H9 (cell line): Measurements from ENCODE around the gene CTIF. TPM values are rescaled to one million over a fixed set of nuclear protein-coding genes. Genes with fewer than 3 reads are reported as not detected.

ENCODE experiments used
- DNase-seq: peaks from one replicate; pipeline ENCODE4 v3.0.0-alpha.2; 2017
- H2AFZ ChIP-seq: one replicate; pipeline ENCODE4 v1.6.1; 2013; ENCODE audit warnings: mild to moderate bottlenecking, low read length, control low read depth, moderate library complexity
- H2AK5ac ChIP-seq: 2 replicates; pipeline ENCODE4 v1.6.1; 2013; ENCODE audit warnings: low read length, control low read depth, mixed read lengths; ENCODE audit not compliant: insufficient read length
- H2BK120ac ChIP-seq: one replicate; pipeline ENCODE4 v1.6.1; 2013; ENCODE audit warnings: low read depth, mild to moderate bottlenecking, low read length, control low read depth, inconsistent platforms; ENCODE audit not compliant: poor library complexity, severe bottlenecking
- H2BK12ac ChIP-seq: 2 replicates; pipeline ENCODE4 v1.6.1; 2013; ENCODE audit warnings: low read length, control low read depth, mixed read lengths, low read depth; ENCODE audit not compliant: insufficient read length
- H2BK15ac ChIP-seq: 2 replicates; pipeline ENCODE4 v1.6.1; 2013; ENCODE audit warnings: low read depth, low read length, control low read depth
- H2BK20ac ChIP-seq: one replicate; pipeline ENCODE4 v1.6.1; 2013; ENCODE audit warnings: low read depth, mild to moderate bottlenecking, low read length, control low read depth, inconsistent platforms; ENCODE audit not compliant: poor library complexity, severe bottlenecking
- H2BK5ac ChIP-seq: 2 replicates; pipeline ENCODE4 v1.6.1; 2013; ENCODE audit warnings: low read length, control low read depth, mixed read lengths; ENCODE audit not compliant: insufficient read length
- H3K14ac ChIP-seq: 2 replicates; pipeline ENCODE4 v1.6.1; 2013; ENCODE audit warnings: low read length, control low read depth; ENCODE audit not compliant: insufficient read depth
- H3K18ac ChIP-seq: 2 replicates; pipeline ENCODE4 v1.6.1; 2013; ENCODE audit warnings: low read depth, mild to moderate bottlenecking, mixed read lengths, low read length, control low read depth; ENCODE audit not compliant: insufficient read length
- H3K23ac ChIP-seq: 2 replicates; pipeline ENCODE4 v1.6.1; 2013; ENCODE audit warnings: low read length, control low read depth, mixed read lengths, low read depth; ENCODE audit not compliant: insufficient read length
- H3K23me2 ChIP-seq: 2 replicates; pipeline ENCODE4 v1.6.1; 2013; ENCODE audit warnings: low read depth, mild to moderate bottlenecking, mixed read lengths, low read length, control low read depth; ENCODE audit not compliant: insufficient read length, poor library complexity, severe bottlenecking
- H3K27ac ChIP-seq: 2 replicates; pipeline ENCODE4 v1.5.1; 2013; ENCODE audit warnings: low read length, control low read depth, mixed read lengths, low read depth; ENCODE audit not compliant: insufficient read length
- H3K27me3 ChIP-seq: 2 replicates; pipeline ENCODE4 v1.6.1; 2013; ENCODE audit warnings: low read length, control low read depth, inconsistent platforms; ENCODE audit not compliant: insufficient read depth
- H3K4ac ChIP-seq: 2 replicates; pipeline ENCODE4 v1.6.1; 2013; ENCODE audit warnings: low read depth, mild to moderate bottlenecking, control low read depth, inconsistent platforms, low read length, moderate library complexity
- H3K4me1 ChIP-seq: 2 replicates; pipeline ENCODE4 v1.6.1; 2013; ENCODE audit warnings: low read length, control low read depth, inconsistent platforms; ENCODE audit not compliant: insufficient read depth
- H3K4me2 ChIP-seq: 2 replicates; pipeline ENCODE4 v1.6.1; 2013; ENCODE audit warnings: low read length, control low read depth, mixed read lengths; ENCODE audit not compliant: insufficient read length, insufficient read depth
- H3K56ac ChIP-seq: 2 replicates; pipeline ENCODE4 v1.6.1; 2013; ENCODE audit warnings: low read depth, mild to moderate bottlenecking, mixed read lengths, low read length, control low read depth; ENCODE audit not compliant: insufficient read length
- H3K79me1 ChIP-seq: 2 replicates; pipeline ENCODE4 v1.6.1; 2013; ENCODE audit warnings: low read depth, mild to moderate bottlenecking, moderate library complexity, low read length, control low read depth, inconsistent platforms; ENCODE audit not compliant: insufficient read depth, poor library complexity, severe bottlenecking
- H3K79me2 ChIP-seq: 2 replicates; pipeline ENCODE4 v1.6.1; 2013; ENCODE audit warnings: low read length, control low read depth, inconsistent platforms; ENCODE audit not compliant: insufficient read depth
- H3K9ac ChIP-seq: 2 replicates; pipeline ENCODE4 v1.6.1; 2013; ENCODE audit warnings: low read length, control low read depth, mixed read lengths; ENCODE audit not compliant: insufficient read length; ENCODE audit errors: extremely low read depth
- H3K9me3 ChIP-seq: one replicate; pipeline ENCODE4 v1.6.1; 2013; ENCODE audit warnings: low read depth, low read length, inconsistent platforms; ENCODE audit not compliant: control insufficient read depth
- H3T11ph ChIP-seq: one replicate; pipeline ENCODE4 v1.6.1; 2013; ENCODE audit warnings: mild to moderate bottlenecking, low read length, control low read depth, inconsistent platforms
- H4K20me1 ChIP-seq: one replicate; pipeline ENCODE4 v1.6.1; 2013; ENCODE audit not compliant: control insufficient read depth, insufficient read length, insufficient read depth
- H4K5ac ChIP-seq: 2 replicates; pipeline ENCODE4 v1.6.1; 2013; ENCODE audit warnings: low read depth, mild to moderate bottlenecking, mixed read lengths, low read length, control low read depth; ENCODE audit not compliant: insufficient read length
- H4K8ac ChIP-seq: replicated peaks from 2 replicates; pipeline ENCODE4 v1.6.1; 2013; ENCODE audit warnings: low read length, control low read depth, mixed read lengths, low read depth; ENCODE audit not compliant: insufficient read length
- H4K91ac ChIP-seq: 2 replicates; pipeline ENCODE4 v1.6.1; 2013; ENCODE audit warnings: low read depth, mild to moderate bottlenecking, moderate library complexity, mixed read lengths, low read length, control low read depth; ENCODE audit not compliant: insufficient read length
- H3K27ac Mint-ChIP-seq, 3 experiments: 2 replicates in 2 of 3; 3 replicates in 1 of 3; pipeline ENCODE4 v1.8.0; 2020 to 2021; ENCODE audit warnings: mixed read lengths in 3 of 3, mild to moderate bottlenecking in 1 of 3, moderate library complexity in 1 of 3
- H3K27me3 Mint-ChIP-seq: 2 replicates; pipeline ENCODE4 v1.8.0; 2021; ENCODE audit warnings: low read depth, mild to moderate bottlenecking, moderate library complexity, mixed read lengths
- H3K36me3 Mint-ChIP-seq, 3 experiments: 2 replicates in 2 of 3; 3 replicates in 1 of 3; pipeline ENCODE4 v1.8.0; 2020 to 2021; ENCODE audit warnings: low read depth in 3 of 3, mixed read lengths in 3 of 3; ENCODE audit not compliant: insufficient read depth in 1 of 3
- H3K4me1 Mint-ChIP-seq, 2 experiments: 2 replicates each; pipeline ENCODE4 v1.8.0; 2020; ENCODE audit warnings: mixed read lengths in 2 of 2
- H3K4me3 Mint-ChIP-seq, 2 experiments: 2 replicates in 1 of 2; 3 replicates in 1 of 2; pipeline ENCODE4 v1.8.0; 2020 to 2021; ENCODE audit warnings: mild to moderate bottlenecking in 2 of 2, mixed read lengths in 2 of 2, moderate library complexity in 1 of 2
- H3K9me3 Mint-ChIP-seq, 2 experiments: 2 replicates in 1 of 2; 3 replicates in 1 of 2; pipeline ENCODE4 v1.8.0; 2020; ENCODE audit warnings: mild to moderate bottlenecking in 2 of 2, mixed read lengths in 2 of 2, moderate library complexity in 1 of 2
- WGBS: extraction: QIAGEN DNeasy Blood & Tissue Kit; methylation state at CpG from one replicate; pipeline ENCODE4 v1.1.7; 2013; ENCODE audit warnings: missing lambda C conversion rate, low lambda C conversion rate, mixed read lengths; ENCODE audit not compliant: insufficient read length; ENCODE audit errors: extremely low coverage; 5-methylcytosine and 5-hydroxymethylcytosine counted together
- total RNA-seq: library from RNA; stranded (reverse); gene quantifications from 2 replicates; pipeline ENCODE4 v1.2.1, GENCODE V29; 2021
- TF ChIP-seq, protein P1 (sequence below): fragments of 200-600 bp; sonication (generic); conservative IDR thresholded peaks from 3 replicates; pipeline ENCODE4 v1.8.0; 2021; ENCODE audit warnings: antibody characterized with exemption, mild to moderate bottlenecking

CTIF gene
- total RNA-seq, 1 experiment from 2014 or later = 15.8 TPM

GRCh38 chr18:48735080-48735676 is 196.3 kb downstream of the CTIF start:
- H4K5ac ChIP-seq = no peak overlapping the region
- H3K18ac ChIP-seq = no peak overlapping the region
- H3K27ac ChIP-seq = no peak overlapping the region
- H3K9ac ChIP-seq = no peak overlapping the region
- no peak overlapping the region for H2BK15ac ChIP-seq
- Mint-ChIP-seq H3K4me1 (peaks cover 14 to 17% of the 10 kb centered on the region in 2 experiments), H3K9me3 (no peaks in the 10 kb centered on the region), H3K27ac (peak overlapping the region in 2 of 3 experiments; percentile 22 to 84; a peak in 3 of 7 replicates), H3K36me3 (no peaks in the 10 kb centered on the region), H3K27me3 (no peaks in the 10 kb centered on the region; the same call in 1 of the 2 replicates), H3K4me3 (no peak overlapping the region)
- no peak overlapping the region for H2BK120ac ChIP-seq
- no peak overlapping the region for H4K91ac ChIP-seq
- no peak overlapping the region; the same call in 1 of the 2 replicates for H3K14ac ChIP-seq
- TF ChIP-seq, protein P1, sequence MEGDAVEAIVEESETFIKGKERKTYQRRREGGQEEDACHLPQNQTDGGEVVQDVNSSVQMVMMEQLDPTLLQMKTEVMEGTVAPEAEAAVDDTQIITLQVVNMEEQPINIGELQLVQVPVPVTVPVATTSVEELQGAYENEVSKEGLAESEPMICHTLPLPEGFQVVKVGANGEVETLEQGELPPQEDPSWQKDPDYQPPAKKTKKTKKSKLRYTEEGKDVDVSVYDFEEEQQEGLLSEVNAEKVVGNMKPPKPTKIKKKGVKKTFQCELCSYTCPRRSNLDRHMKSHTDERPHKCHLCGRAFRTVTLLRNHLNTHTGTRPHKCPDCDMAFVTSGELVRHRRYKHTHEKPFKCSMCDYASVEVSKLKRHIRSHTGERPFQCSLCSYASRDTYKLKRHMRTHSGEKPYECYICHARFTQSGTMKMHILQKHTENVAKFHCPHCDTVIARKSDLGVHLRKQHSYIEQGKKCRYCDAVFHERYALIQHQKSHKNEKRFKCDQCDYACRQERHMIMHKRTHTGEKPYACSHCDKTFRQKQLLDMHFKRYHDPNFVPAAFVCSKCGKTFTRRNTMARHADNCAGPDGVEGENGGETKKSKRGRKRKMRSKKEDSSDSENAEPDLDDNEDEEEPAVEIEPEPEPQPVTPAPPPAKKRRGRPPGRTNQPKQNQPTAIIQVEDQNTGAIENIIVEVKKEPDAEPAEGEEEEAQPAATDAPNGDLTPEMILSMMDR = peak; percentile 24; the same call in 1 of the 3 replicates
- H2AK5ac ChIP-seq = no peak overlapping the region
- WGBS = no CpG with 5 or more reads among the region's 8 CpGs
- H2BK12ac ChIP-seq = no peak overlapping the region
- no peak overlapping the region for H3K4ac ChIP-seq
- H3K9me3 ChIP-seq = no peaks in the 10 kb centered on the region
- no peak overlapping the region for H2BK5ac ChIP-seq
- H4K20me1 ChIP-seq = no peaks in the 10 kb centered on the region
- H3K56ac ChIP-seq = no peak overlapping the region
- H2BK20ac ChIP-seq = no peak overlapping the region
- H3K27me3 ChIP-seq = no peaks in the 10 kb centered on the region
- H2AFZ ChIP-seq = no peak overlapping the region
- H3T11ph ChIP-seq = no peak overlapping the region
- no peak overlapping the region for H4K8ac ChIP-seq
- no peaks in the 10 kb centered on the region for H3K23me2 ChIP-seq
- H3K79me2 ChIP-seq = no peaks in the 10 kb centered on the region
- peak; percentile 67 for DNase-seq
- no peak overlapping the region for H3K4me2 ChIP-seq
- peaks cover 5% of the 10 kb centered on the region; the same call in 1 of the 2 replicates for H3K4me1 ChIP-seq
- no peaks in the 10 kb centered on the region for H3K79me1 ChIP-seq
- no peak overlapping the region for H3K23ac ChIP-seq
